C4-2B (cell line): ENCODE data around the gene NPB.

Source experiments
- CTCF ChIP-seq: fragments of 450-650 bp; conservative IDR thresholded peaks from 2 replicates; pipeline ENCODE4 v1.5.1; 2017; ENCODE audit warnings: mild to moderate bottlenecking
- ZFX ChIP-seq: fragments of 450-650 bp; IDR thresholded peaks from 2 replicates; pipeline ENCODE4 v1.6.1; 2017

GRCh38 chr17:81906476-81907218 lies 4.6 kb downstream of the NPB start:
- TF ChIP-seq CTCF = no peak
- TF ChIP-seq ZFX = no peak
